Transverse colon (tissue), 4 donors: ENCODE results near the gene RNF19B. TPM values are rescaled to one million over a fixed set of nuclear protein-coding genes. Genes with fewer than 3 reads are reported as not detected.

ENCODE experiments used
- DNase-seq: peaks from one replicate; pipeline ENCODE4 v3.0.0-alpha.2; 2019
- H3K27ac ChIP-seq, 4 donors: fragments of 200-600 bp; sonication (generic); 2 replicates each; pipeline ENCODE4 v1.5.1; 2016 to 2018; ENCODE audit warnings: inconsistent platforms in 4 of 4
- H3K27me3 ChIP-seq: fragments of 200-600 bp; sonication (generic); 2 replicates; pipeline ENCODE4 v1.5.1; 2017; ENCODE audit warnings: inconsistent platforms
- H3K36me3 ChIP-seq, 4 donors: fragments of 200-600 bp; sonication (generic); 2 replicates each; pipeline ENCODE4 v1.5.1; 2017 to 2019; ENCODE audit warnings: inconsistent platforms in 4 of 4
- H3K4me1 ChIP-seq, 4 donors: fragments of 200-600 bp; sonication (generic); 2 replicates each; pipeline ENCODE4 v1.5.1; 2017 to 2020; ENCODE audit warnings: inconsistent platforms in 4 of 4
- H3K4me3 ChIP-seq, 4 donors: fragments of 200-600 bp; sonication (generic); 1 replicate in 1 of 4; 2 replicates in 3 of 4; pipeline versions ENCODE4 v1.5.1 to v1.6.1; 2017 to 2019; ENCODE audit warnings: inconsistent platforms in 4 of 4
- H3K9me3 ChIP-seq, 2 donors: fragments of 200-600 bp; sonication (generic); 2 replicates each; pipeline ENCODE4 v1.5.1; 2017 to 2019; ENCODE audit warnings: inconsistent platforms in 2 of 2
- EP300 ChIP-seq: sonication (generic); formaldehyde crosslinking; IDR thresholded peaks from one replicate; pipeline ENCODE4 v1.6.1; 2017; ENCODE audit warnings: antibody characterized with exemption, low read depth
- POLR2A ChIP-seq: fragments of 450-650 bp; IDR thresholded peaks from one replicate; pipeline ENCODE4 v1.6.1; 2016; ENCODE audit warnings: antibody characterized with exemption, mild to moderate bottlenecking, moderate library complexity
- POLR2AphosphoS5 ChIP-seq, 3 donors: sonication (generic); formaldehyde crosslinking; IDR thresholded peaks; one replicate each; pipeline ENCODE4 v1.6.1; 2016; ENCODE audit warnings: antibody characterized with exemption in 3 of 3
- WGBS, 2 donors: methylation state at CpG; one replicate each; pipeline ENCODE4 v1.1.5; 2018; ENCODE audit warnings: low coverage in 1 of 2; 5-methylcytosine and 5-hydroxymethylcytosine counted together
- in situ Hi-C, 4 donors: fragments of 200-750 bp; cut with MboI; loops; one replicate each; pipeline versions ENCODE4 v1.15.0 to v1.15.1; 2017; ENCODE audit warnings: low sequenced_read_pairs in 3 of 4, low pct_ligation_motif_present in 1 of 4, low pct_unique_long_range_greater_than_20kb in 1 of 4
- intact Hi-C: fragments of 100-400 bp; cut with DNase I; formaldehyde crosslinking; loops from one replicate; pipeline ENCODE4 v1.15.1; 2023; ENCODE audit warnings: low total_unique reads
- total RNA-seq, 4 donors: library from RNA; depleted of rRNA; stranded (reverse); fragments of >200 nt; gene quantifications; one replicate each; pipeline ENCODE4 v1.1.0, GENCODE V29; 2016
- TF ChIP-seq, protein P1 (sequence below), 5 experiments: fragments of 200-600 bp in 3 of 5; fragments of 450-650 bp in 2 of 5; sonication (generic) in 3 of 5; IDR thresholded peaks; 1 replicate in 2 of 5; 2 replicates in 3 of 5; pipeline ENCODE4 v1.5.1; 2016 to 2017; ENCODE audit warnings: antibody characterized with exemption in 5 of 5, inconsistent platforms in 3 of 5, mild to moderate bottlenecking in 2 of 5, moderate library complexity in 1 of 5

Gene RNF19B, protein sequence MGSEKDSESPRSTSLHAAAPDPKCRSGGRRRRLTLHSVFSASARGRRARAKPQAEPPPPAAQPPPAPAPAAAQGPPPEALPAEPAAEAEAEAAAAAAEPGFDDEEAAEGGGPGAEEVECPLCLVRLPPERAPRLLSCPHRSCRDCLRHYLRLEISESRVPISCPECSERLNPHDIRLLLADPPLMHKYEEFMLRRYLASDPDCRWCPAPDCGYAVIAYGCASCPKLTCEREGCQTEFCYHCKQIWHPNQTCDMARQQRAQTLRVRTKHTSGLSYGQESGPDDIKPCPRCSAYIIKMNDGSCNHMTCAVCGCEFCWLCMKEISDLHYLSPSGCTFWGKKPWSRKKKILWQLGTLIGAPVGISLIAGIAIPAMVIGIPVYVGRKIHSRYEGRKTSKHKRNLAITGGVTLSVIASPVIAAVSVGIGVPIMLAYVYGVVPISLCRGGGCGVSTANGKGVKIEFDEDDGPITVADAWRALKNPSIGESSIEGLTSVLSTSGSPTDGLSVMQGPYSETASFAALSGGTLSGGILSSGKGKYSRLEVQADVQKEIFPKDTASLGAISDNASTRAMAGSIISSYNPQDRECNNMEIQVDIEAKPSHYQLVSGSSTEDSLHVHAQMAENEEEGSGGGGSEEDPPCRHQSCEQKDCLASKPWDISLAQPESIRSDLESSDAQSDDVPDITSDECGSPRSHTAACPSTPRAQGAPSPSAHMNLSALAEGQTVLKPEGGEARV
- total RNA-seq, result 10 to 100 TPM; 22.5 to 83.8 (median 62.0) TPM

DNA sequence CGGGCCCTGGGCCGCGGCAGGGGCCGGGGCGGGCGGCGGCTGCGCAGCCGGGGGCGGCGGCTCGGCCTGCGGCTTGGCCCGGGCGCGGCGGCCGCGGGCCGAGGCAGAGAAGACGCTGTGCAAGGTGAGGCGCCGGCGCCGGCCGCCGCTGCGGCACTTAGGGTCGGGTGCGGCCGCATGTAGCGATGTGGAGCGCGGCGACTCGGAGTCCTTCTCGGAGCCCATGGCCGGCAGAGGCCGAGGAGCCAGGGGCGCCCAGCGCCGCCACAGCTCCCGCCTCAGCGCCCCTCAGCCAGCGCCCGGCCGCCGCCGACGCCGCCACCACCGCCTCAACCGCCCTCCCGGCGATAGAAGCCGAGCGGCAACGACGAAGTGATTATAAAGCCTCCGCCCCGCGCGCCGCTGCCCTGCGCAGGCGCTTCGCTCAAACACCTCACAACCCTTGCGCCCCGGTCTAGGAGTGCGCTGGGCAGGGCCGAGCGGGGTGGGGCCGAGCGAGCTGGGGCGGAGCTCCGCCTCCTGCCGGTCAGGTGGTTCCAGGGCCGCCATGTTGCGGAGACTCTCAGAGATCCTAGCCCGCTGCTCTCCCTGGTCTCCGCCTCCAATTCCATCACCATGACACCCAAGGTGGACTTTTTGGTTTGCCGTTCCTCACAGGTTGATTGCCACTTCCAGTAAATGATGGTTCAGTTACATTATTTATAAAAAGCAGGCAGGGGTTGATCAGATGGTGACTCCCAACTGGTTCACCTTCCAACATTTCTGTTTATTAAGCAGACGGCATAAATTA, at the start of gene RNF19B:
TSS of gene RNF19B (minus strand) at position 349 of the 790 bp plus-strand sequence. CDS start at position 225, 124 bp downstream.
- Histone ChIP-seq H3K27me3 (no peaks in the 10 kb centered on the region), H3K4me1 (peaks cover 6 to 32% (median 27%) of the 10 kb centered on the region in 4 donors), H3K9me3 (no peaks in the 10 kb centered on the region), H3K36me3 (no peaks in the 10 kb centered on the region), H3K27ac (peak within 1 kb of the TSS; percentile 97 to 100 (median 98)), H3K4me3 (peak within 1 kb of the TSS; percentile 48 to 93 (median 78))
- intact Hi-C loops (no loop called here), in situ Hi-C loops (no loop called here)
- WGBS, 2 donors, result 0 to 1% methylated on average over 1 to 34 of the region's 83 CpGs
- peak; percentile 97 for DNase-seq
- no peak for TF ChIP-seq EP300
- peak; percentile 97 for TF ChIP-seq POLR2A
- TF ChIP-seq, protein P1, sequence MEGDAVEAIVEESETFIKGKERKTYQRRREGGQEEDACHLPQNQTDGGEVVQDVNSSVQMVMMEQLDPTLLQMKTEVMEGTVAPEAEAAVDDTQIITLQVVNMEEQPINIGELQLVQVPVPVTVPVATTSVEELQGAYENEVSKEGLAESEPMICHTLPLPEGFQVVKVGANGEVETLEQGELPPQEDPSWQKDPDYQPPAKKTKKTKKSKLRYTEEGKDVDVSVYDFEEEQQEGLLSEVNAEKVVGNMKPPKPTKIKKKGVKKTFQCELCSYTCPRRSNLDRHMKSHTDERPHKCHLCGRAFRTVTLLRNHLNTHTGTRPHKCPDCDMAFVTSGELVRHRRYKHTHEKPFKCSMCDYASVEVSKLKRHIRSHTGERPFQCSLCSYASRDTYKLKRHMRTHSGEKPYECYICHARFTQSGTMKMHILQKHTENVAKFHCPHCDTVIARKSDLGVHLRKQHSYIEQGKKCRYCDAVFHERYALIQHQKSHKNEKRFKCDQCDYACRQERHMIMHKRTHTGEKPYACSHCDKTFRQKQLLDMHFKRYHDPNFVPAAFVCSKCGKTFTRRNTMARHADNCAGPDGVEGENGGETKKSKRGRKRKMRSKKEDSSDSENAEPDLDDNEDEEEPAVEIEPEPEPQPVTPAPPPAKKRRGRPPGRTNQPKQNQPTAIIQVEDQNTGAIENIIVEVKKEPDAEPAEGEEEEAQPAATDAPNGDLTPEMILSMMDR (IDR thresholded peaks at IDR 0.05), result peak in 3 of 5 experiments; percentile 9 to 59 (median 42)
- peak; percentile 98 to 100 (median 100) for TF ChIP-seq POLR2AphosphoS5 (IDR thresholded peaks at IDR 0.05)

DNA sequence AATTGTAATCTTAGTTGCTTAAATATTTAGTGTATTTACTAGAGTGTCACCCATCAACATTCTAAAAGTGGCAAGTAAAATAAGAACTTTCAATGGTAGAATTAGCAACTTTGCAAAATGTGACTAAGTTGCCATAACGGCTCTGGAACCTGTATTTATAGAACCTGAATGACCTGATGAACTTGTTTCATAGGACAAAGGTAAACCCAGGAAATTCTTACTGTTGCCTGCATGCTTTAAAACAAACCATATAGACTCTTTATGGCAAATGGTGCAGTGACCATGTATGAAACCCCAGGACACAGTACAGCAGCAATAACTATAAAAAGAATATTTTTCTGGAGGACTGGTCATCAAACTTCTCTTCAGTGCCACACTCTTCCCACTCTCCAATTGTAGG, 49.2 kb upstream of the RNF19B start:
- Histone ChIP-seq H3K4me3 (no peak overlapping the region), H3K9me3 (no peaks in the 10 kb centered on the region), H3K4me1 (peaks cover 10 to 36% (median 20%) of the 10 kb centered on the region in 4 donors), H3K36me3 (peaks cover 0 to 39% (median 17%) of the 10 kb centered on the region in 4 donors), H3K27me3 (no peaks in the 10 kb centered on the region), H3K27ac (peak overlapping the region in 1 of 4 donors; percentile 5)
- intact Hi-C loops (no loop called here), in situ Hi-C loops (no loop called here)
- 61% methylated on average over 1 of the region's 1 CpG; no CpG with 5 or more reads in 1 of the 2 donors for WGBS, 2 donors
- no peak for TF ChIP-seq EP300
- TF ChIP-seq, protein P1 (IDR thresholded peaks at IDR 0.05), result no peak
- TF ChIP-seq POLR2AphosphoS5 (IDR thresholded peaks at IDR 0.05), result no peak
- TF ChIP-seq POLR2A, result no peak
- no peak for DNase-seq

DNA sequence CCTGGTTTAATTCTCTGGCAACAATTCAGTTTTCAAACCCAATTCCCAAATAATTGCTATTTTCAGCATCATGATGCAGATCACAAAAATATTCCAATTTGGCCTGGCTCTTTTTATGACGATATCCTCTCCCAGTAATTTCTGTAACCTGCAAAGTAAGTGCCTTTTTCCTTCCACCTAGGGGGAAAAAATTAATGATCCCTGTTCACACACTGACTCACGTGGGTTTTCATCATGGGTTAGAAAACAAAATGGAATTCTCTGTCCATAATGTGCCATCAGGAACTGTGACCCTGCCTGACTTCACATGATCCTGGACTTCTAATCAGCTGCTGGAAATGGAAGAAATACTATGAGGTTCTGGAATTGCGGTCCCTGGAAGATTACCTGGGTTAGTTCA, 47.6 kb upstream of the RNF19B start:
- Histone ChIP-seq H3K9me3 (no peaks in the 10 kb centered on the region), H3K36me3 (peaks cover 0 to 29% (median 10%) of the 10 kb centered on the region in 4 donors), H3K27me3 (no peaks in the 10 kb centered on the region), H3K4me3 (no peak overlapping the region), H3K27ac (peak overlapping the region; percentile 59 to 73 (median 64)), H3K4me1 (peaks cover 10 to 41% (median 24%) of the 10 kb centered on the region in 4 donors)
- in situ Hi-C loops, result no loop called here
- 78 to 88% methylated on average over 3 of the region's 3 CpGs for WGBS, 2 donors
- intact Hi-C loops, result no loop called here
- TF ChIP-seq POLR2AphosphoS5 (IDR thresholded peaks at IDR 0.05) (no peak), EP300 (no peak), POLR2A (no peak)
- TF ChIP-seq, protein P1 (IDR thresholded peaks at IDR 0.05), result no peak
- no peak for DNase-seq
